Trophoblast cell (in vitro differentiated cells and primary cell): ENCODE measurements around the gene BRD4.

Source experiments
- DNase-seq, 2 donors: peaks; one replicate each; pipeline ENCODE4 v3.0.0-alpha.2; 2016
- H2AFZ ChIP-seq: 2 replicates; pipeline ENCODE4 v1.6.1; 2013; ENCODE audit warnings: low read length, moderate library complexity, mild to moderate bottlenecking; ENCODE audit not compliant: insufficient read depth, poor library complexity
- H2AK5ac ChIP-seq: 2 replicates; pipeline ENCODE4 v1.6.1; 2013; ENCODE audit warnings: mild to moderate bottlenecking, low read length
- H2BK120ac ChIP-seq: 2 replicates; pipeline ENCODE4 v1.6.1; 2013; ENCODE audit warnings: low read length, mild to moderate bottlenecking, moderate library complexity; ENCODE audit not compliant: insufficient read depth, poor library complexity
- H2BK12ac ChIP-seq: 2 replicates; pipeline ENCODE4 v1.6.1; 2013; ENCODE audit warnings: mild to moderate bottlenecking, low read length, moderate library complexity
- H2BK5ac ChIP-seq: 2 replicates; pipeline ENCODE4 v1.6.1; 2013; ENCODE audit warnings: low read length, low read depth, moderate library complexity, mild to moderate bottlenecking; ENCODE audit not compliant: poor library complexity
- H3K14ac ChIP-seq: 2 replicates; pipeline ENCODE4 v1.6.1; 2013; ENCODE audit warnings: mild to moderate bottlenecking, low read length
- H3K18ac ChIP-seq: 2 replicates; pipeline ENCODE4 v1.6.1; 2013; ENCODE audit warnings: mild to moderate bottlenecking, low read length
- H3K23ac ChIP-seq: 2 replicates; pipeline ENCODE4 v1.6.1; 2013; ENCODE audit warnings: low read length
- H3K27ac ChIP-seq: 2 replicates; pipeline ENCODE4 v1.5.1; 2013; ENCODE audit warnings: low read depth, mild to moderate bottlenecking, inconsistent platforms, low read length, moderate library complexity
- H3K27me3 ChIP-seq: 2 replicates; pipeline ENCODE4 v1.6.1; 2013; ENCODE audit warnings: inconsistent platforms, mild to moderate bottlenecking, low read length, moderate library complexity; ENCODE audit not compliant: insufficient read depth
- H3K36me3 ChIP-seq, 2 experiments: 1 replicate in 1 of 2; 2 replicates in 1 of 2; pipeline ENCODE4 v1.6.1; 2013; ENCODE audit warnings: low read length in 2 of 2, mild to moderate bottlenecking in 2 of 2, moderate library complexity in 1 of 2; ENCODE audit not compliant: insufficient read depth in 2 of 2, control insufficient read depth in 1 of 2
- H3K4ac ChIP-seq: 2 replicates; pipeline ENCODE4 v1.6.1; 2013; ENCODE audit warnings: low read depth, mild to moderate bottlenecking, low read length, moderate library complexity
- H3K4me1 ChIP-seq, 2 experiments: 1 replicate in 1 of 2; 2 replicates in 1 of 2; pipeline ENCODE4 v1.6.1; 2013; ENCODE audit warnings: low read length in 2 of 2, mild to moderate bottlenecking in 2 of 2, moderate library complexity in 1 of 2; ENCODE audit not compliant: insufficient read depth in 2 of 2, control insufficient read depth in 1 of 2
- H3K4me2 ChIP-seq: 2 replicates; pipeline ENCODE4 v1.6.1; 2013; ENCODE audit warnings: inconsistent platforms, mild to moderate bottlenecking, low read length, moderate library complexity
- H3K4me3 ChIP-seq: 2 replicates; pipeline ENCODE4 v1.5.1; 2013; ENCODE audit warnings: mild to moderate bottlenecking, low read depth, low read length, inconsistent platforms
- H3K79me1 ChIP-seq: one replicate; pipeline ENCODE4 v1.6.1; 2013; ENCODE audit warnings: low read length
- H3K79me2 ChIP-seq: 2 replicates; pipeline ENCODE4 v1.6.1; 2013; ENCODE audit warnings: low read length, mild to moderate bottlenecking; ENCODE audit not compliant: control insufficient read depth, insufficient read depth, poor library complexity
- H3K9ac ChIP-seq: 2 replicates; pipeline ENCODE4 v1.6.1; 2013; ENCODE audit warnings: mild to moderate bottlenecking, low read length
- H3K9me3 ChIP-seq: 2 replicates; pipeline ENCODE4 v1.6.1; 2013; ENCODE audit warnings: low read depth, mild to moderate bottlenecking, control low read depth, inconsistent platforms, low read length; ENCODE audit not compliant: insufficient read depth
- H4K12ac ChIP-seq: 2 replicates; pipeline ENCODE4 v1.6.1; 2013; ENCODE audit warnings: low read depth, mild to moderate bottlenecking, low read length, moderate library complexity
- H4K8ac ChIP-seq: 2 replicates; pipeline ENCODE4 v1.6.1; 2013; ENCODE audit warnings: low read depth, mild to moderate bottlenecking, low read length, moderate library complexity
- H4K91ac ChIP-seq: one replicate; pipeline ENCODE4 v1.6.1; 2013; ENCODE audit warnings: low read depth, mild to moderate bottlenecking, low read length, moderate library complexity
- WGBS: extraction: QIAGEN DNeasy Blood & Tissue Kit; methylation state at CpG from one replicate; pipeline ENCODE4 v1.1.7; 2013; ENCODE audit warnings: missing lambda C conversion rate; ENCODE audit not compliant: insufficient read length, insufficient coverage; ENCODE audit errors: extremely low coverage; 5-methylcytosine and 5-hydroxymethylcytosine counted together

Gene BRD4

DNA sequence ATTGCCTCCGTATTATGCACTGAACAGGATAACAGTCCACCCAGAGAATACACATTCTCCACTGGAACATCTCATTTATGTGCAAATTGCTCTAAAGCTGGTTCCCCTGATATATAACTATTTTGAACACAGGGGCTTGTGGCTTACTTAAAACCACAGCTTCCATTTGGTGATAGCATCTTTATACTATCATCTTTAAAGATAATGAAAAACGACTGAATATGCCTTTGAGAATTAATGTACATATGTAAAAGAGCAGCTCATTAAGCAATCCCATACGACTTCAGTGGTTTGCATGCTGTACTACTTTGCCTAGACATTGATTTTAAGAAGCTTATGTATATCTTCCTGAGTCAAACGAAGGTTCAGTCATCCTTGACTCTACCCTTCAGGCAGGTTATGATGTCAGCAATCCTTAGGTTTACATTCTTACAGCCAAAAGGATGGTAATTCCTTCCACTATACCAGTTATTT is 40.8 kb downstream of the BRD4 start:
- no peak overlapping the region for H4K91ac ChIP-seq
- WGBS = no CpG with 5 or more reads among the region's 4 CpGs
- H3K4me3 ChIP-seq = no peak overlapping the region
- H2BK12ac ChIP-seq = no peak overlapping the region
- no peak overlapping the region for H3K14ac ChIP-seq
- no peaks in the 10 kb centered on the region for H3K27me3 ChIP-seq
- H3K79me1 ChIP-seq = peaks cover 6% of the 10 kb centered on the region
- H4K8ac ChIP-seq = no peak overlapping the region
- H3K18ac ChIP-seq = no peak overlapping the region
- H3K9me3 ChIP-seq = no peaks in the 10 kb centered on the region
- no peak overlapping the region for H2BK120ac ChIP-seq
- DNase-seq = no peak
- H3K79me2 ChIP-seq = peaks cover 56% of the 10 kb centered on the region
- H2AK5ac ChIP-seq = no peak overlapping the region
- peaks cover 26 to 28% of the 10 kb centered on the region in 2 experiments for H3K4me1 ChIP-seq
- peaks cover 6% of the 10 kb centered on the region in 2 experiments for H3K36me3 ChIP-seq
- no peak overlapping the region for H2AFZ ChIP-seq
- H3K23ac ChIP-seq = no peak overlapping the region
- H3K4ac ChIP-seq = peak overlapping the region; percentile 99
- H4K12ac ChIP-seq = no peak overlapping the region
- H3K9ac ChIP-seq = no peak overlapping the region
- no peak overlapping the region for H3K27ac ChIP-seq
- H2BK5ac ChIP-seq = no peak overlapping the region
- H3K4me2 ChIP-seq = no peak overlapping the region

DNA sequence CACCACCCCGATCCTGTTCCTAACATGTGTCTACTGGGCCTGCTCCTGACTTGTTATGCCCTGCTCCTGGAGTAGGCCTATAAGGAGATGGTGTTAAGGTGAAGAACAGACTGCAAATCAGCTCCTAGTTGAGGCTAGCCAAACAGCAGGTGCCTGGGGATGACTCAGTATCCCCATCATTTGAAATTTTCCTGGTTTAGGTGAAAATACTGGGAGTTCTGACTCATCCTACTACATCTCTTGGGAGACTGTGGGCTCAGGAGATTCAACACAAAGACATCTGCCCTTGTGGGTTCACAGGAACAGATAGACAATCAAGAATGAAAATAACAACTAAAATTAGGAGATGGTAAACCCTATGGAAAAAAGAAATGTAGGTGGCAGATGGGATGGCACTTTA is 41.2 kb downstream of the BRD4 start:
- peaks cover 6% of the 10 kb centered on the region in 2 experiments for H3K36me3 ChIP-seq
- no peak overlapping the region for H3K23ac ChIP-seq
- H3K18ac ChIP-seq = peak overlapping the region; percentile 9
- H3K4ac ChIP-seq = peak overlapping the region; percentile 98
- H3K27me3 ChIP-seq = no peaks in the 10 kb centered on the region
- H4K91ac ChIP-seq = no peak overlapping the region
- no CpG with 5 or more reads among the region's 1 CpG for WGBS
- peak overlapping the region; percentile 17 for H2AFZ ChIP-seq
- H3K14ac ChIP-seq = no peak overlapping the region
- H3K9me3 ChIP-seq = no peaks in the 10 kb centered on the region
- H4K8ac ChIP-seq = no peak overlapping the region
- no peak overlapping the region for H3K9ac ChIP-seq
- H3K4me2 ChIP-seq = no peak overlapping the region
- peaks cover 57% of the 10 kb centered on the region for H3K79me2 ChIP-seq
- no peak overlapping the region for H2AK5ac ChIP-seq
- peaks cover 4% of the 10 kb centered on the region for H3K79me1 ChIP-seq
- H3K4me3 ChIP-seq = no peak overlapping the region
- H2BK120ac ChIP-seq = no peak overlapping the region
- H4K12ac ChIP-seq = no peak overlapping the region
- DNase-seq = no peak
- no peak overlapping the region for H2BK5ac ChIP-seq
- H2BK12ac ChIP-seq = no peak overlapping the region
- no peak overlapping the region for H3K27ac ChIP-seq
- peaks cover 25 to 29% of the 10 kb centered on the region in 2 experiments for H3K4me1 ChIP-seq

DNA sequence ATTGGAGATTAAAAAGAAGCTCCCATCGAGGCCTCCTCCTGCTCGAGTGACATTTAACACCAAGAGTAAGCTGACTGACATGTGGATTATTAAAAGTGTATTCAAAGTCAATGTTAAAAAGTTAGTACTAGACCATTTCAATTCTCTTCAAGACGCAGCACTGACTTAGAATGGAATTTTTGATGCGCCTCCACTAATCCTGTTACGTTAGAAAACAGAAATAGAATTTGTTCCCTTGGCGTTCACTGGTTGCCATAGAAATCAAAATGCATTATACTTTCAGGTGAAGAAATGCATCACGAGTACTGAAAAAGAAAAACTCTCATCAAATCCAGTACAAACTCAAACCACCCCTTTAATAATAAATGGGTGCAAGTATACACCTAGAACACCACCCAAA is 42.2 kb downstream of the BRD4 start:
- peaks cover 62% of the 10 kb centered on the region for H3K79me2 ChIP-seq
- no peaks in the 10 kb centered on the region for H3K9me3 ChIP-seq
- H3K4me3 ChIP-seq = no peak overlapping the region
- peaks cover 6% of the 10 kb centered on the region in 2 experiments for H3K36me3 ChIP-seq
- H2BK12ac ChIP-seq = no peak overlapping the region
- H3K79me1 ChIP-seq = peaks cover 6% of the 10 kb centered on the region
- H2AK5ac ChIP-seq = no peak overlapping the region
- H2BK120ac ChIP-seq = no peak overlapping the region
- DNase-seq = no peak
- H3K27me3 ChIP-seq = no peaks in the 10 kb centered on the region
- no peak overlapping the region for H3K9ac ChIP-seq
- H2BK5ac ChIP-seq = no peak overlapping the region
- H3K4ac ChIP-seq = peak overlapping the region; percentile 97
- no peak overlapping the region for H4K8ac ChIP-seq
- no peak overlapping the region for H2AFZ ChIP-seq
- H4K12ac ChIP-seq = no peak overlapping the region
- H3K27ac ChIP-seq = no peak overlapping the region
- WGBS = no CpG with 5 or more reads among the region's 7 CpGs
- no peak overlapping the region for H3K23ac ChIP-seq
- H3K18ac ChIP-seq = no peak overlapping the region
- no peak overlapping the region for H3K4me2 ChIP-seq
- peaks cover 31 to 32% of the 10 kb centered on the region in 2 experiments for H3K4me1 ChIP-seq
- H4K91ac ChIP-seq = no peak overlapping the region
- H3K14ac ChIP-seq = no peak overlapping the region

- H2BK120ac ChIP-seq = no peak overlapping the region
- peak overlapping the region; percentile 26 for H3K4me3 ChIP-seq
- peaks cover 4% of the 10 kb centered on the region for H3K79me1 ChIP-seq
- no peak overlapping the region for H3K27ac ChIP-seq
- H4K12ac ChIP-seq = no peak overlapping the region
- no peak overlapping the region for H3K4me2 ChIP-seq
- no peaks in the 10 kb centered on the region for H3K9me3 ChIP-seq
- peaks cover 3 to 4% of the 10 kb centered on the region in 2 experiments for H3K36me3 ChIP-seq
- no peak overlapping the region for H2AK5ac ChIP-seq
- H4K8ac ChIP-seq = no peak overlapping the region
- no peak overlapping the region for H3K9ac ChIP-seq
- no peak overlapping the region for H2BK12ac ChIP-seq
- no peak overlapping the region for H4K91ac ChIP-seq
- H3K79me2 ChIP-seq = peaks cover 64% of the 10 kb centered on the region
- no peak overlapping the region for H3K23ac ChIP-seq
- peak overlapping the region; percentile 97 for H3K4ac ChIP-seq
- WGBS = no CpG with 5 or more reads among the region's 3 CpGs
- H3K18ac ChIP-seq = peak overlapping the region; percentile 29
- no peak for DNase-seq
- no peak overlapping the region for H2BK5ac ChIP-seq
- H3K14ac ChIP-seq = no peak overlapping the region
- no peak overlapping the region for H2AFZ ChIP-seq
- no peaks in the 10 kb centered on the region for H3K27me3 ChIP-seq
- peaks cover 32 to 33% of the 10 kb centered on the region in 2 experiments for H3K4me1 ChIP-seq
Measured at GRCh38 chr19:15289673-15290072, 42.7 kb downstream of the BRD4 start.
